Measurements from ENCODE around the gene EDN2.

GRCh38 chr1:41434306-41434705 lies 50.2 kb downstream of the EDN2 start:
- TF ChIP-seq CTCF (IDR thresholded peaks at IDR 0.05; ENCODE audit: insufficient read depth, low read length): no peak
- no peak for TF ChIP-seq REST (IDR thresholded peaks at IDR 0.05; ENCODE audit: insufficient replicate concordance, low read depth)
- no peak for TF ChIP-seq POLR2AphosphoS5 (IDR thresholded peaks at IDR 0.05; ENCODE audit: low read depth)
- TF ChIP-seq GABPA (IDR thresholded peaks at IDR 0.05; ENCODE audit: low read depth): no peak
- no peak for TF ChIP-seq SPI1 (IDR thresholded peaks at IDR 0.05; ENCODE audit: borderline replicate concordance, low read depth)

All from HL-60 (cell line).